ENCODE results near the gene MMP28.

Gene MMP28

DNA sequence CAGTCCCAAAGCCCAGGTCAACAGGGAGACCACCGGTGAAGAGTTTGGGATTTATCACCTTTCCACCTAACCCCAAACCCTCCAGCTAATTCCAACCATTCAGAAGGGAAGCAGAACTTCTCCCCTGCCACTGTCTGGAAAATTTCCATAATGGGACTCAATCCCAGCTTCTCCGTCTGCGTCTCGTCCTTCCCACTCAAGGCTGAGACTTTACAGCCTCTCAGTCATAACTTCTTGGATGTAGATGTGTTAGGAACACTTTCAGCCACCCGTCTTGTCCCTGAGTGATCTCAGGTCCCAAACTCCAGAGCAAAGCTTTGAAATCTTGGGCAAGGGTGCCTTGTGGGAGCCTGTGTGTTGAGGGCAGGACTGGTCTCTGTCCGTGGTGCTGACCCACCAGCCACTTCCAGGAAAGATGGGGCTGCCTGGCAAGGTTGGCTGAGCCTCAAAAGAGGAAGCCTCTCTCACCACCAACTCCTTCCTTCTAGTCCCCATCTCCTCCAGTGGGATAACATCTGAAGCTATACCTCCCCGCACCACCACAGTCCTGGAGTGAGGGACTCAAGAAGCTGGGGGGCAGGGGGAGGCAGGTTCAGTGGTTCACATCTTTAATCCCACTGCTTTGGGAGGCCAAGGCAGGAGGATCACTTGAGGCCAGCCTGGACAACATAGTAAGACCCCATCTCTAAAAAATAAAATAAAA lies 51.7 kb downstream of the MMP28 start:
- no peak for DNase-seq (ENCODE audit: low read depth)

DNA sequence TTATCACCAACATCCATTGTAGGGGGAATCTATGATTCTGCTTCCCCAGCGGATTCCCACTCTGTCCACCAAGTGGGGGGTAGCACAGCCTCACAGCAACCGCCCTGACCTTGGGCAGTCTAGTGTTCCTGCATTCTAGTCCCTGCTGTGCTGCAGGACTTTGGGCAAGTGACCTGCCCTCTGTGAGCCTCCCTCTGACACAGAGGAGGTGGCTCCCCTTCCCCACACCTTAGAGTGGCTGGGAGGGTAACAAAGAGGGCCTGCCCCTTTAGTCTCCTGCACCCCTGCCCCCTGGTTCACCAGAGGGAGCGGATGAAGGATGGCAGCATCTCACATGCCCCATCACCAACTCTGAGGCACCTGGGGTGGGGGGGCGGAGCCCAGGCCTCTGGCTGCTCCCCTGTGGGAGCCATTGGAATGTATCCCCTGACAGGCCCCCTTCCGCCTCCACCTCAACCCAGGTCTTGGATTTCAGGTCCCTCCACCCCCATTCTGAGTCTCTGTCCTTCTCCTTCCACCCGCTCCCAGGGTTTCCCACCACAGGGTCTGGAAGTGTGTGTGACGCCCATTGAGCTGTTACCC lies 52.5 kb downstream of the MMP28 start:
- no peak for DNase-seq (ENCODE audit: low read depth)

DNA sequence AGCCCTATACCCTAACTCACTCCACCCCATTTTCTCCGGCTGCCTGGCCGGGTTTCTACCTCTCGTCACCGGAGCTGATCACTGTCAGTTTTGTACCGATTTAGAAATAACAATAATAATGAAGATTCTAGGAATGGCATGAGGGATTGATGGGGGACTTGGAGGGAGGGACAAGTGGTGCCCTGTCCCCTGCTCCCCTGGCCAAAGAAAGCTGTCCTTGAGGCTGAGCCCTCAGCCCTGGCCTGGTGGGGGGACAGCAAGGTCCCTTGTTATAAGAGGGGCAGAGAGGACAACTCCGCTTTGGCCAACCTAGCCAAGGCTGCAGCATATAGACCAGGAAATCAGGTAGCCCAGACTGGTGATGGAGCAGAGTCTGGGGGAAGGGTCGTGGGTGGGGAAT lies 52.9 kb downstream of the MMP28 start:
- no peak for DNase-seq (ENCODE audit: low read depth)

DNA sequence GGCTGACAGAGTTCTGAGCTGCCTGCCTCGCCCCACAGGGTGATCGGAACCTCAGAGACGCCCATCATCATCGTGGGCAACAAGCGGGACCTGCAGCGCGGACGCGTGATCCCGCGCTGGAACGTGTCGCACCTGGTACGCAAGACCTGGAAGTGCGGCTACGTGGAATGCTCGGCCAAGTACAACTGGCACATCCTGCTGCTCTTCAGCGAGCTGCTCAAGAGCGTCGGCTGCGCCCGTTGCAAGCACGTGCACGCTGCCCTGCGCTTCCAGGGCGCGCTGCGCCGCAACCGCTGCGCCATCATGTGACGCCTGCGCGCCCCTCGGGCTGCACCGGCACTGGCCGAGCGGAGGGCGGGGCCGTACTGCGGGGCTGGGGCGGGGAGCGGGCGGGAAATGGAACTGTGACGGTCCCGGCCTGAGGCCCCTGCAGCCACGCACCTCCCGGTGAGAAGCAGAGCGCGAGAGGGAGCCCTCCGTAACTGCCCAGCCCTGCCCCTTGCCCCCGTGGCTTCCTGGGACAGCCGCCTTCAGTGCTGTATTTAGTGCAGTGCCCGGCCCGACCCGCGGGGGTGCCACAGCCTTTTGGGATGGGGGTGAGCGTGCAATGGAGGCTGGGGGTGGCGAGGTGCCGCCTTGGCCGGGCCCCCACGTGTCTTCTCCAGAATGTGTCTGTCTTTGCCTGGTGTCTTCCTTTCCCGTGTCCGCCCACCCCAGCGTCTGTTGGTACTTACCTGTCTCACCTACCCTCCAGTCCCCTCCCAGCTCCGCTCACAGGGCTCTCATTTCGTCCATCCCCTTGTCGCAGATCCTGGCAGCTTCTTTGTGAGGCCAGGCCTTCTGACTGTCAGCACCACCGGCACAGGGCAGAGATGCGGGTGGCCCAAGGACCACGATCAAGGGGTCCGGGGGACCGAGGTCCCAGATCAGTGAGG lies 54.2 kb downstream of the MMP28 start:
- no peak for DNase-seq (ENCODE audit: low read depth)

DNA sequence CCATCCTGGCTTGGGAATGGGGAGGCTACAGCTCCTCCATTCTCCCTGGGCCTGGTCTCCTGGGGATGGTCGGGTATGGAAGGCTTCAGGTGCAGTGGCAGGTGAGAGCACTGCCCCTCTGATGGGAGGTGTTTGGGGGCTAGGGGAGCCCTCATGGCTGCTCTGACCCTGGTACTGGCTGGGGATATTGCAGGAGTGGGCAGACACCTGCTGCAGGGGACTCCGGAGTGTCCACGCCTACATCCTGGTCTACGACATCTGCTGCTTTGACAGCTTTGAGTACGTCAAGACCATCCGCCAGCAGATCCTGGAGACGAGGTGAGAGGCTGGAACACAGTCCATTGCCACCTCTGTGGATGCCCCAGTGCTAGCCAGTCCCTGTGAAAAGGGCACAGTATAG lies 55.2 kb downstream of the MMP28 start:
- no peak for DNase-seq (ENCODE audit: low read depth)

DNA sequence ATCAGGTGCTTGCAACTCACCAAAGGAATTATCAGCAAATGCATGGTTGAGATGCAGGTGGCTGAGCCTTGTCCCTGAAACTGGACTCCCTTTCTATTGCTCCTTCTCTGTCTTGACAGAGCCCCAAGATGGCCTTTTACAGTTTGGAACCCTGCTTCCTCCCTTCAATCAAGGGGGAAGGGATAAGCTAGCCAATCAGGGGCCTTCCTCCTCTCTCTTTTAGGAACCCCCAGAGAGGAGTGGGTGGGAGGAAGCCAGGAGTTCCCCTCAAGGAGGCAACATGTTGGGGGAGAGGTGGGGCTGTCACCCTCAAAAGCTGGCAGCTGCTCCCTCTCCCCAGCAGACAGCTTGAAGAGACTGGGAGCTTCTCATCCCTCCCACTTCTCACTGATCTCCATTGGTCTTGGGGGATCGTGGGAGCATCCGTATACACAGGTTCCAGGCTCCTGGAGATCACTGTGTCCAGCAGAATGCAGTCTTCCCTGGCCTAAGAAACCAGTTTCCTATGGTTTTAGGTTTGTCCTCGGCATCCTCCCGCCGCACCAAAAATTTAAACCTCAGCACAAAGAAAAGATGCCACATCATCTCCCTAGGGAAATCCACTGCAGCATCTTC lies 56.8 kb downstream of the MMP28 start:
- DNase-seq (ENCODE audit: low read depth): no peak

DNA sequence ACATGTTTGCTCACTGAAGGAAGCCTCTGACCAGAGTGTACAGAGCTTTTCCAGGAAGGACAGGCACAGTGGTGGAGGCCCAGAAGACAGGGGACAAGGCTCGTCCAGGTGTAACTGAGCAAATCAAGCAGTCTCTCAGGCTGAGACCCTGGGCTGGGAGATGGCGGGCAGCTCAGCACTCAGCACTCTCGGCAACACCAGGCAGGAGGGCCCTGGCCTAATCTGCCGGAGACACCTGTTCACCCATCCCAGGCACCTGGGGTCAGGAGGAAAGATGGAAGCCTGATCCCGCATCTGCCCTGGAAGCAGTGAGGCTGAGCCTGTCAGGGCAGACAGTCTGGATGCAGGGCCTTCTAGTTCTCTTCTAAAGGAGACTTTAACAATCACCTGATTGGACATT lies 59.2 kb downstream of the MMP28 start:
- no peak for DNase-seq (ENCODE audit: low read depth)

DNA sequence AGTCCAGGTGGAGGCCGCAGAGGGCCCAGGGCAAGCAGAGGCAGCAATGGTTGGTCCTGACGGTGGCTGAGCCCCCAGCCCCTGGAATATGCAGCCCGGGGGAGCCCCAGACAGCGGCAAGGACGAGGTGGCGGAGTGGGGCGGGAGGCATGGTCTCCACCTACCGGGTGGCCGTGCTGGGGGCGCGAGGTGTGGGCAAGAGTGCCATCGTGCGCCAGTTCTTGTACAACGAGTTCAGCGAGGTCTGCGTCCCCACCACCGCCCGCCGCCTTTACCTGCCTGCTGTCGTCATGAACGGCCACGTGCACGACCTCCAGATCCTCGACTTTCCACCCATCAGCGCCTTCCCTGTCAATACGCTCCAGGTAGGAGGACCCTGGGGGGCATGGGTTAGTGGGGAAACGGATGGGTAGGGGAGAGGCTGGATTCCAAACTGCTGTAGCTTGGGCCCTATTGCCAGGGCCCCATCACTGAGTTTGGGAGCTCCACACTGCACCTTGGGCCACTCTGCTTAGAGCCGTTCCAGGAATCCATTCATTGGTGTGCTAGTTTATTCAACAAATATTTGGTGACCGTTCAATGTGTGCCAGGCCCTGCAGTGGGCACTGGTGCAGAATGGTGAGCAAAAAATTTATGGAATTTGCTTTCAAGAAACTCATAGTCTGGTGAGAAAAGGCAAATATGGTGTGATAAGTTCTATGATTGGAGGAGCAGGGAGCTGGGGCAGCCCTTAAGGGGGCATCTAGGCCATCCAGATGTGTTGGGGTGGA lies 60.2 kb downstream of the MMP28 start:
- no peak for DNase-seq (ENCODE audit: low read depth)

DNA sequence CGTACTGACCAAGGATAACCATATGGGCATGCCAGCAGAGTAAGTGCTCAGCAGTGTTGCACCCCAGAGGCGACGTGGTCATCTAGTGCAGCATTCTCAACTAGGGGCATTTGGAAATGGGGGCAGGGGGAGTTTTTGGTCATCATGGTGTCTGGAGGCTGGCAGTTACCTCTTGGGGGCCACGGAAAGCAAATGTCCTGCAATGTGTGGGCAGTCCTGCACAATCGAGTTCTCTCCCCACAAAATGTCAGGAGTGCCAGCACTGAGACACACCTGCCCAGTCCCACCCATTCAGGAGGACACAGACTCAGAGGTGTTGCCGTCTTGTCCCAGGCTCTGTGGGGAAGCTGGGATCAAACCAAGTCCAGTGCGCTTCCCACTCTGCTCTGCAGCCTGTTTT lies 61.0 kb downstream of the MMP28 start:
- DNase-seq (ENCODE audit: low read depth): no peak

DNA sequence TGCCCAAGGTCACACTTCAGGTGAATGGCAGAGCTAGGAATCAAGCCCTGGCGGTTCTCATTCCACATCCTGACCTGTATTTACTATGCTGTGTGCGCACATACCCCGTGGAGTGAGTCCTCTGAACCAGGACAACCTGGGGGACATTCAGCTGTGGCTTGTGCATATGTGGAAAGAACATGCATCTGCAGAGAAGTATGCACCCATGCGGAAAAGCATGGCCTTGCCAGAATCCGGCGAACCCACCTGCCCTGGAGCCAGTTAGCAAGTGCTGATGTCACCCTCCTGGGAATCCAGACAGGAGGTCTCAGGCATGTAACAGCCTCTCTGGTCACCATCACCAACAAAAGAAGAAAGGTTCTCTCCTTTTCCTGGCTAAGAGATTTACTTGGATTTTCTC lies 62.1 kb downstream of the MMP28 start:
- DNase-seq (ENCODE audit: low read depth): no peak

DNA sequence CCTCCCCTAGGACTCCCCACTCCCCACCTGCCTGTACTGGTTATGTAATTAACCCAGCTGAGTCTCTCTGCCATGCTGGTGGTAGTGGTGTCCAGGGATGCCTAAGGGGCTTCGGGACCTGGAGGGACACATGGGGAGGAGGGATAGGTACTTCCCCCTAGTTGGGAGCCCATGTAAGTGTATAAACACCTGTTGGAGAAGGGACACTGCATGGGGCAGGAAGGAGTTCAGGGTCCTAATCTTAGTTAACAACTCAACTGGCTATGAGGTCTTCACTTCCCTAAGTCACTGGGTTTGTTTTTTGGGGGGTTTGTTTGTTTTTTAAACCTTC lies 62.7 kb downstream of the MMP28 start:
- DNase-seq (ENCODE audit: low read depth): no peak

DNA sequence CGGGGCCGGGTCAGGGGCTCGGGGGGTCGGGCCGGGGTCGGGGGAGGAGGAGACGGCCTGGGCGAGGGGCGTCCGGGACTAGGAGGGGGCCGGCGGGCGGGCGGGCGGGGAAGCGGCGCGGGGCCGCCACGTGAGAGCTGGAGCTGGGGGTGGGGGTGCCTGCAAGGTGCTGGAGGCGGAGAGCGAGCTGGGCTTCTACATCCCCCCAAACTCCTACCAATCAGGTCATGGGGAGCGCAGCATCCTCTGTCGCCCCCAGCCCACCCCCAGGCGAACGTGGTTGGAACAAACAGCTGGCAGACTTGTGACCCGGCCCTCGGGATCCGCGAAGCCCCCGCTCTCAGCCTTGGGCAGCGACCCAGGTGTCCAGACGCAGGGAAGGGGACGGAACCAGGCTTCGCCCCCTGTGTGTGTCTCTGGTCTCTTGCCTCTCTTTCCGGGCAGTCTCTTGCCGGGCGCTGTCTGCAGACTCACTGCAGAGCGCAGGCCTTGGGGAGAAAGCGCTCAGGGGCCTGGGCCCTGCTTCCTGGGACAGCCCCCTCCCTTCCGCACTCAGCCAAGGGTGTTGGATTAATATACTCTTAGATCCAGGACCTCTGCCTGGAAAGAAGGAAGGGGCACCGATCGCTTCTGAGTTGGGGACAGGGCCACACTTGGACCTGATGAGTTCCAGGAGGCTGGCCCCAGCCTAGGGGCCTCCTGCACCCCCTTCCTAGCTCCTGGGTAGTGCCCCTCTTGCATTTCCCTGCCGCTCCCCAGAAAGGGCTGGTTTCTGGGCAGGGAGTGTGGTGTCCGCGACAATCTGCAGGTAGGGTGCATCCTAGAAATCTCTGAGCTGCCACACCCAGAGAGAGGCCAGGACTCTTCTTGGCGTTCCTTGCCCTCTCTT lies 63.3 kb downstream of the MMP28 start:
- DNase-seq (ENCODE audit: low read depth): no peak

DNA sequence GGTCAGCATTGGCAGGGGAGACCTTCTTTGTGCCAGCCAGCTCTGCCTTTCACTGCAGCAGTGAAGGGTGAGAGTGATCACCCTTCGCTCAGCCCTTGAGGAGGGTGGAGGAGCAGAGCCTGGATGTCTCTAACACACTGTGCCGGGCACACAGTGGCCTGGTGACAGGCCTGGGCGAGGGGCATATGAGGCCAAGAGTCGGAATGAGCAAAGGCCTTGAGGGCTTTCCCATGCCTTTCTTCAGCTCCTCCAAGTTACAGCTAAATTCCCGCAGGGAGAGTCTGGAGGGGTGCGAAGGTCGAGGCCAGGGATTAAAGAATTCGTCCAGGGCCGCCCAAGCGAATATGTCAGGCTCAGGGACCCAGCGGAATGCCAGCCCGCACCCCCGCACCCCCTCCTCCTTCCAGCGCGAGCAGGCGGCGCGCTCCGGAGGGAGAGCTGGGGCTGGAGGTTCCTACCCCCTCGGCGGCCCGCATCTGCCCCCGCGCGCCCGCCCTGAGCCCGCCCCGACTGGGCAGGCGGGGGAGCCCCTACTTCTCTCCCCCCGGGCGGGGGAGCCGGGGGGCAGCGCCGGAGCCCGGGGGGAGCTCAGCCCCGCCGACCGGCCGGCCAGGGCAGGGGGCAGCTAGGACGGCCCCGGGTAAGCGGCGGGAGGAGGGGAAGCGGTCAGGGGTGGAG lies 64.1 kb downstream of the MMP28 start, which contains the start of gene RASL10B:
Gene RASL10B, plus strand, starts transcription at position 401 of the 678 bp plus-strand sequence. CDS start 3,546 bp downstream, outside the sequence.
- peak; percentile 18 for DNase-seq (ENCODE audit: low read depth)

DNA sequence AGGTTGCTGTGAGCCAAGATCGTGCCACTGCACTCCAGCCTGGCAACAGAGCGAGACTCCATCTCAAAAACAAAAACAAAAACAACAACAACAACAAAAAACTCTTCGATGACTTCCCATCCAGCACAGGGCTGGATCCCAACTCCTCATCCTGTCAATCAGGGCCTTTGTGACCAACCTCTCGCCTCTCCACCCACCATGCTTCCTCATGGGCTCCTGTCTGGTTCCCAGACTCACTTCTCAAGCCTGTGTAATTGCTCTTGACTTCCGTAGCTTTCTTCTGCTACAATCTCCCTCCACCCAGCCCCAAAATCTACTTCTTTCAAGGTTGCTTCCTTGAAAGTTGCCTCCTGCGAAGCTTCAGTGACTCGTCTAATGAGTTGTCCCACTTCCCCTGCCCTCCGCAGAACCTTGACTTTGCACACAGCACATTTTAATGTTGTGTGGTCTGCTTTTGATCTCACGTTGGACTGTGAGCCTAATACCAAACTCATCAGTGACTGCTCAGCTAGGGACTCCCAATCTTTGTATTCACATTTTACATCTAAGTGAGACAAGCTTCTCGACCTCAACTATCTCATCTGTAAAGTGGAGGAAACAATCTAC lies 64.9 kb downstream of the MMP28 start:
- no peak for DNase-seq (ENCODE audit: low read depth)

DNA sequence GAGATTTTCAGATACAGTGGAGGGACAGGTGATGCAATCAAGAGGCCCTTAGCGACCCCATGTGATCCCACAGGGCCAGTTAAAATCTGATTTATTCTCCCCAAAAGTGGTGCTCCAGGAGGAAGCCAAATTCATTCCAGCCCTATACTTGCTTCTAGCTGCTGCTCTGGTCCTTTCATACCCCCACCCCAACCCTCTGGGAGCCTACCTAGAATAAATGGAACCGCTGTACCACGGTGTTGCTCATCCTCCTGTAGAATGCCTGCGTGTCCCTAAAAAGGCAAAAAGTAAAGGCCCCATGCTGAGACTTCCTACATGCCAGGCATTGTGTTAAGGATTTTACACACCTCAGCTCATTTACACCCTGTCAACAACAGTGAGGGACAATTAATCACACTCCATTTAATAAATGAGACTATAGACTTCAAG lies 66.0 kb downstream of the MMP28 start:
- no peak for DNase-seq (ENCODE audit: low read depth)

DNA sequence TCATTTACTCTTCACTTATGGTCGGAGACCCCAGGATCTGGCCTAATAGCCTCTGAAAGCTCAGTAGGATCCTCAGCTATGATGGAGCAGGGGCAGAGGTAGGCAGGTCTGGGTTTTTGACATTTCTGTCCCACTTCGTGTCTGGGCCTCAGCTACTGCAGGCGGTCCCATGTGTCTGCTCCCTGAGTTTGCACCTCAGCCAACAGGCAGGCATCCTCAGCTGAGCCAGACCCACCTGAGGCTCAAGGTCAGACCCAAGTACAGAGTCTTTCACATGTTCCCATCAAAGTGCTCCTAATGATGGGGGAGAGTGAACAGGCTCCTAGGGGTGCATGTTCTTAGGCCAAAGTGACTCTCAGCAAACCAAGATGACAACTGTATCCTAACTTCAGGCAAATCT lies 66.9 kb downstream of the MMP28 start:
- DNase-seq (ENCODE audit: low read depth): no peak

DNA sequence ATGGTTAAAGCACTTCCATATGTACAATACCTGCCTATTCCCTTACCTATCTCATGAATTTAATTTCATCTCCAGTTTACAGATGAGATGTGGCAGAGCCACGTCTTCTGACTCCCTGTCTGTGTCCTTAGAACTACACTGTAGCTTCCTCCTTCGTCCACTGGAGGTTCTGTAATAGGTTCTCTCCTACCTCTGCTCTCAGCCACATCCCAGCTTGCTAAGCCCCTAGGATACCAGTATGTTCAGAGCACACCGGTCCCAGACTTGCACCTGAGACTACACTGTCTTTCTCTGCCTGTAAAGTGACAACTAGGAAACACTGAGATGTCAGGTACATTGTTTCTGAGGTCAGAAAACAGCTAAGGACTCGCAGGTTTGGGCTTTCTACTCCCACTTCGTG lies 67.8 kb downstream of the MMP28 start:
- no peak for DNase-seq (ENCODE audit: low read depth)

DNA sequence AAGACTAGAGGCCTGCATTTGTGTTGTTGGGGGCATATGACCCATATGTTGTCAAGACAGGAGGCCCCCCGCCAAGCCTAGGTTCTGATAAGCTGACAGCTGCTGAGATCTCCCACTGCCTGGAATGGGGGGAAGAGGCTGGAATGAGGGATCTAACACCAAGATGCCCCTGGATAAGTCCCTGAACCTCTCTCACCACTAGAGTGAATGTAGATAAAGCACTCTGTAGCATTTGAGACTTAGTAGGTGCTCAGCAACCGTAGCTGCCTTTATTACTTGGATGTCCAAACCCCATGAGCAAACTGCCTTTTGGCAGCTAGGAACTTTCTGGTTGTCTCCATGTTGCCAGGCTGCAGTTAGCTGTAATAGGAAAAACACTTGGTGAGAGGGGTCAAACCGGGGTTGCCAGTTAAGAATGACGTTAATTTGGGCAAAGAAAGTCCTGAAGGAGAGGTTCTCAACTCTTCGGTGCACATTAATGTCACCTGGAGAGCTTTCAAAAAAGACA lies 68.4 kb downstream of the MMP28 start:
- no peak for DNase-seq (ENCODE audit: low read depth)

DNA sequence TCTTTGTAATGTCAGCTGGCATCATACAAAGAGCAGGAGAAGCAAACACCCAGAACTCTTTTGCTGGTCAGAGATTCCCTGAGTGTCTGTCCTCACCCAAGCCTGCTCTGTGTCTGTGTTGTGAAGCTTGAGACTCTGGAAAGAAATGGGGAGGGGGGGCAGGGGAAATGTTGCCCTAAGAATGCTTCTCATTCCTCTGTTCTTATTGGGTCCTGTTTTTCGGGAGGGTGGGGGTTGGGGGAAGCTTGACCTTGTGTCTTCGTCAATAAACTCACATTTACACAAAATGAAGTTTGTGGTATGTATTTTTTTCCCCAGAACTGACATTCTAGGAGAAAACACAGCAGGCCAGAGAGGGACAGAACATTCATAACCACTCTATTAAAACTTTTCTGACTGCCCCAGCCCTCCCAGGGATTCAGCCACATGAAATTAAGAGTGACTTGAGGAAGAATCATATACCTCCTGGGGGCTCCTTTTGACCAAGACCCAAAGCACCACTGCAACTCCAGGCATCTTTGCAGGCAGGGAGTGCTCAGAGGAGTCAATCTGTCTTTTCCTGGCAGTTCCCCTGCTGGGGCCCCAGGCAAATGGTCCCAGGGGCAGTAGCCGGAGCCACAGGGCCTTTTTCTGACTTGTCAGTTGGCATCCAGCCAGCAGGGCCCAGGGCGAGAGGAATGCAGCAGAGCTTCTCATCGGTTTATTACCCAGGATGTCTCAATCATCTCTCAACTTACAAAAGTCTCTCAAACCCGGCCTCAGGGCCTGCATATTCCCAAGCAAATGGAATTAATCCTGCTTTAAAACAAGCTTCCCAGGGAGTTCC lies 69.1 kb downstream of the MMP28 start:
- no peak for DNase-seq (ENCODE audit: low read depth)

Measured in activated T-helper 1 cell treated with Interleukin-2 at 50 U/mL for 16 hours (primary cell).